ENCODE measurements around the gene MYO3A.

- TF ChIP-seq RAD21 (IDR thresholded peaks at IDR 0.05), result no peak
- TF ChIP-seq, protein P1, sequence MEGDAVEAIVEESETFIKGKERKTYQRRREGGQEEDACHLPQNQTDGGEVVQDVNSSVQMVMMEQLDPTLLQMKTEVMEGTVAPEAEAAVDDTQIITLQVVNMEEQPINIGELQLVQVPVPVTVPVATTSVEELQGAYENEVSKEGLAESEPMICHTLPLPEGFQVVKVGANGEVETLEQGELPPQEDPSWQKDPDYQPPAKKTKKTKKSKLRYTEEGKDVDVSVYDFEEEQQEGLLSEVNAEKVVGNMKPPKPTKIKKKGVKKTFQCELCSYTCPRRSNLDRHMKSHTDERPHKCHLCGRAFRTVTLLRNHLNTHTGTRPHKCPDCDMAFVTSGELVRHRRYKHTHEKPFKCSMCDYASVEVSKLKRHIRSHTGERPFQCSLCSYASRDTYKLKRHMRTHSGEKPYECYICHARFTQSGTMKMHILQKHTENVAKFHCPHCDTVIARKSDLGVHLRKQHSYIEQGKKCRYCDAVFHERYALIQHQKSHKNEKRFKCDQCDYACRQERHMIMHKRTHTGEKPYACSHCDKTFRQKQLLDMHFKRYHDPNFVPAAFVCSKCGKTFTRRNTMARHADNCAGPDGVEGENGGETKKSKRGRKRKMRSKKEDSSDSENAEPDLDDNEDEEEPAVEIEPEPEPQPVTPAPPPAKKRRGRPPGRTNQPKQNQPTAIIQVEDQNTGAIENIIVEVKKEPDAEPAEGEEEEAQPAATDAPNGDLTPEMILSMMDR (IDR thresholded peaks at IDR 0.05; ENCODE audit: low read depth, low read length, missing input control), result no peak
- TF ChIP-seq EGR1 (IDR thresholded peaks at IDR 0.05; ENCODE audit: low read depth in 2 of 2), result no peak
- no peak for TF ChIP-seq FOXA1 (IDR thresholded peaks at IDR 0.05)
- TF ChIP-seq REST (IDR thresholded peaks at IDR 0.05), result no peak
- TF ChIP-seq ATF3 (IDR thresholded peaks at IDR 0.05), result no peak
- TF ChIP-seq SP1 (IDR thresholded peaks at IDR 0.05), result no peak
- TF ChIP-seq JUND (IDR thresholded peaks at IDR 0.05), result no peak
- no peak for TF ChIP-seq TAF1 (conservative IDR thresholded peaks at IDR 0.05)
- no peak for TF ChIP-seq MAX (IDR thresholded peaks at IDR 0.05)
These were observed 32.0 kb upstream of the MYO3A start for GRCh38 chr10:25902002-25902401.

All from liver (tissue), 3 donors.